GM20000 (cell line): ENCODE measurements around the gene PARD3.

Experiments used
- DNase-seq: peaks from one replicate; pipeline ENCODE4 v3.0.0; 2012; ENCODE audit warnings: low spot score
- CTCF ChIP-seq: IDR thresholded peaks from 2 replicates; pipeline ENCODE4 v1.5.1; 2012; ENCODE audit warnings: mild to moderate bottlenecking, control low read depth; ENCODE audit errors: extremely low read depth, missing control alignments

PARD3 gene

DNA sequence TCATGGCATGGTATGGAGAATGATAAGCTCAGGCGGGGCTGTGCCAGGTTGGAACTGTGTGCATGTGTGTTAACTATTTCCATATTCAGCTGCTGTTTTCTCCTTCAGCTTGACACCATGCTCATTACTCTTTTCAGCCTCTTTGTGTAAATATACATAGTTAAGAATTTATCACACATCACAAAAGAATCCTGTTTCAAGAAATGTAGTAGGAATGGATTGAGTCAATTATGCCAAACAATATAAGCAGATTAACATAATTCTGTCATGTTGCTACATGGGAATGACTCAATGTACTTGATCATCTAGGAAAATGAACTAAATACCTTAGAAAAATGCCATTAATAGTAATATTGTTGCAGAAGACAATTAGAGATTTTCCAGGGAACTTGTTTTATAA is 687.4 kb downstream of the PARD3 start:
- DNase-seq, result no peak
- no peak for TF ChIP-seq CTCF

DNA sequence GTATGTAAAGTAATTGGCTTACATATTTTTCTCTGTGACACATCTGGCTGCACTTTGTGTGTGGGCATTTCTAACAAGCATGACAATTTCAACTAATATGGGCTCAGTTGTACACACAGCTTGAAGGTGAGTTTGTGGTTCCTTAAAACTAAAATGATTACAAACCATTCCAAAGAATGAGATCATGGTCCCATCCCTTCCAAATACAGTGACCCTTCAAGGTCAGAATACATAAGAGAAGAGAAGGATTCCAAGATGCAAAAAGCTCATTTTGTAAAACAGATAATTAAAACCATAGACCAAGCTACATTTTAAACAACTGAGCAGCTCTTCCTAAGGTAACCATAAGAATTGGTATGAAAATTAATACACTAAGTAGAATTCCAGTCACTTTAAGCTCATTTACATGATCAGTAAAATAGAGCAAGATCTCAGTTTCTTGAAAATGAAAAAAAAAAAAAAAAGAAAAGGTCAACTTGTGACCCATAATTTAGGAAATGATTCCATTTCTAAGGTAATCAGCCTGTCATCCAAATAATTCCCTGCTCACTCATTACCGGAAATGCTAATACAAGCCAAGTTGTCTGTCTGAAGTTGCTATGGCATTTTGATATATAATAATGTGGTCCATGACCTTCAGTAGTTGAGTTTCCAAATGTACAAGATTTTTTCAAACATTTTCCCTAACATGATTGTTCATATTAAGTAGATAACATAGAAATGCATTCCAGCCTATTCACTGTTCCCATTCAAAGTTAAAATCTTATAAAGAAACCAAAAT is 688.5 kb downstream of the PARD3 start:
- DNase-seq, result no peak
- TF ChIP-seq CTCF, result no peak

GRCh38 chr10:34125702-34126101 is 689.4 kb downstream of the PARD3 start:
- no peak for TF ChIP-seq CTCF
- no peak for DNase-seq

DNA sequence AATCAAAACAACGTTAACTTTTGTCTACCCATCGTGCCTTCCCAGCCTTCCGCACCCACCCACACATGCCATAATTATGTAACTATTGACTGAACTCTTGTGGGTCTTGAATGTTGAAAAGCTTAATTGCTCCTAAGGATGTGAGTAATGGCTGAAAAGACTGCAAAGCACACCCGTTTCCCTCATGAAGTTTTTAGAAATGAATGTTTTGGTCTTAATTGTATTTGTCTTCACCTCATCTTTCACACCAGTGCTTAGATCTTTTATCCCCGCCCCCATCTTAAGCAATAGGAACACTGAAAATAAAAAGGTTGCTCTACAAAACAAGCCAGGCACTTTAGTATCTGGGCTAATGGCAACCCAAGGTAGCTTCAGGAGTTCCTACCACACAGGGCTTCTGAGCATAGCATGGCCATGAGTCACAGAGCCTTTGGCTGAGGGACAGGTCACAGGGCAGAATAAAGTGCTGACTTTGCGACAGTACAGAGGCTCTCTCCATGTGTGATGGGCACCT is 690.5 kb downstream of the PARD3 start:
- TF ChIP-seq CTCF, result no peak
- DNase-seq, result no peak

DNA sequence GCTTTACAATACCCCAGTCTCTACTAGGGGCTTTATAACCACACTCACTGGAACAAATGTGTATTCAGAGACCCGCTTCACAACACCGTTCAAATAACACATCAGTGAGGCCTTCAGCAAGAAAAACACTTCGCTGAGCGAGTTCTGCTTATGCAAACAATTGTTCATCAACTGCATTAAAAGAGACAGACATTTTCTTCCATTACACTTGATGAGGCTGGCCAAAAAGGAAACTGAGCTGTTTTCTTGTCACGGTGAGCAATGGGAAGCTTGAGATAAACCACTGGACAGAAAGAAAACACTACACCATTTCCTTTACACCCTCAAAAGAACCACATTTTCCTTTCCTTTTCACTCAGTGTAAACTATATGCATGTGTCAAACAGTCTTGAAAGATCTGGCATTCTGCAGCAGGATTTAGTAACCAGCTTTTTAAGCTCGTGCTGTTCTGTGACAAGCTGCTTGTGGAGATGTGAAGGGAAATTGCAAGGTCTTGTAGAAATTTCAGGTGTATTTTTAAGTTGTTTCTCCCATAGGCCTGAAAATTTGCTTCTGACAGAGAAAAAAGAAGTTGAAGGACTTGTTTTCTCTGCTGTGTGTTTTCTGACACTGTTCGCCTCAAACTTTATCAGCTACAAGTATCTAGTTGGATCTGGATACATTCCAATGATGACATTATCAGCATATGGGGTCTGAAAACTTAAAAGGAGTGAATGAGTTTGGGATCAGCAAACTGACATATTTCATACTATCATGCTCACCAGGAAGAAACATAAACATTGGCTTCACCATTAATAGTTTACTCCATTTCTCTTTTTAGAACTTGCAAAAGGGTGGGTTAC is 693.1 kb downstream of the PARD3 start:
- no peak for TF ChIP-seq CTCF
- DNase-seq, result no peak

DNA sequence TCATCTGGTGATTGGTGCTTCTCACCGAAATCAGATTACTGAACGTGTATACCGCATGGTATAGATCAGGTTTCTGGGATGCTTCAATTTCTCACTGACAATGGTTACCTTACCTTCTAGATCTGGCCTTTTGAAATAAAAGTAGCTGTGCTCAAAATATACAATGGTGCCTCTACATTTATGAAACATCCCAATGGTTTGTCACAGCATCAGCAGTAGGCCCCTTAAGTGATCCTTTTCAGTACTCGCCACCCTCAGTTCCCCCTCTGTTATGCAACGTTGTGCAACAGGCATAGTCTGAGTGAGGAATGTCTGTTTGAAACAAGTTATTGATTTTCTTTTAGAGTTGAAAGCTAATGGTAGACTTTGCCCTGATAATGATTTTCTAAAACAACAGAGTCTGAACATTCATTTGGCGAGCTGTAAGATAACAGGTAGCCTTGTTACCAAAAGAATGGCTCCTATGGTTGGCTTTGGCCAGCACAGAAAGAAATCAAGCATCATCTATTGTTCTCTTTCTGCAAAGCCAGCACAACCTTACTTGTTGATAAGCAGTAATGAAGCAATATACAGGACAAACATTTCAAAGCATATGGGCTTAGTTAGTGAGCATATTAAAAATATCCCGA is 693.9 kb downstream of the PARD3 start:
- DNase-seq, result no peak
- TF ChIP-seq CTCF, result no peak
